ENCODE results near the gene HSPA4. TPM values are rescaled to one million over a fixed set of nuclear protein-coding genes. Genes with fewer than 3 reads are reported as not detected.

HSPA4 gene
- total and polyA plus RNA-seq, 2 of the 4 experiments (the other 2 are of a cell fraction), result 34.9 to 120 TPM

GRCh38 chr5:133030343-133031005 lies 21.3 kb upstream of the HSPA4 start:
- BruUV-seq (replicated peaks), result no TSS peak
- H3K4me3 ChIP-seq (ENCODE audit: insufficient read depth, low read depth, low read length), result no peak overlapping the region
- POLR2A ChIA-PET (ENCODE audit: unreplicated experiment), result no interaction called here

More at GRCh38 chr5:133030343-133031005, 21.3 kb upstream of the HSPA4 start:
- Histone ChIP-seq H2AFZ (replicated peaks; ENCODE audit: low read length, poor library complexity) (no peak overlapping the region), H3K27ac (ENCODE audit: insufficient read depth, low read length) (no peak overlapping the region), H3K36me3 (ENCODE audit: control insufficient read depth, insufficient read depth, low read length) (no peaks in the 10 kb centered on the region), H2AK9ac (replicated peaks; ENCODE audit: low read depth, low read length, poor library complexity) (no peak overlapping the region), H3K18ac (ENCODE audit: low read depth, low read length) (no peak overlapping the region), H3K14ac (replicated peaks; ENCODE audit: low read depth, low read length) (no peak overlapping the region), H3K9me1 (ENCODE audit: insufficient read depth, low read length) (no peaks in the 10 kb centered on the region), H4K5ac (ENCODE audit: low read depth, low read length) (no peak overlapping the region), H4K20me1 (ENCODE audit: insufficient read depth, low read length) (no peaks in the 10 kb centered on the region), H4K8ac (ENCODE audit: low read depth in 2 of 2, low read length in 2 of 2) (no peak overlapping the region), H3K23ac (ENCODE audit: low read depth, low read length) (no peak overlapping the region), H4K91ac (ENCODE audit: insufficient read depth, low read depth, low read length) (no peak overlapping the region), H3K56ac (ENCODE audit: extremely low read depth, insufficient read depth, low read length) (no peak overlapping the region), H2AK5ac (ENCODE audit: low read depth, low read length) (no peak overlapping the region), H3K9ac (ENCODE audit: low read depth, low read length) (no peak overlapping the region), H2BK20ac (ENCODE audit: low read depth, low read length) (no peak overlapping the region), H2BK15ac (ENCODE audit: low read depth, low read length) (no peak overlapping the region), H3K9me3 (ENCODE audit: control insufficient read depth, insufficient read depth, low read length) (no peaks in the 10 kb centered on the region), H2BK5ac (ENCODE audit: low read depth, low read length, poor library complexity, severe bottlenecking) (no peak overlapping the region), H3K27me3 (ENCODE audit: control insufficient read depth, insufficient read depth, low read length) (no peaks in the 10 kb centered on the region), H3K4ac (ENCODE audit: low read depth, low read length) (no peak overlapping the region), H3K4me1 (ENCODE audit: control insufficient read depth, insufficient read depth, low read length) (no peaks in the 10 kb centered on the region), H2BK120ac (ENCODE audit: low read depth, low read length) (no peak overlapping the region), H3K79me1 (ENCODE audit: low read depth in 1 of 2, low read length in 2 of 2) (peaks cover 3 to 8% of the 10 kb centered on the region in 2 experiments; a peak in 2 of 4 replicates), H3K4me2 (ENCODE audit: low read depth, low read length) (no peak overlapping the region)
- WGBS, 2 experiments (ENCODE audit: extremely low coverage in 2 of 2, insufficient read length in 1 of 2), result no CpG with 5 or more reads among the region's 2 CpGs
- DNase-seq (no peak), ATAC-seq (ENCODE audit: low read depth) (no peak)
- in situ Hi-C loops (cut with MboI; ENCODE audit: low sequenced_read_pairs), result no loop called here
- dilution Hi-C loops (cut with HindIII; ENCODE audit: low sequenced_read_pairs, unreplicated experiment), result no loop called here
- CTCF ChIA-PET, result no interaction called here
- intact Hi-C loops (cut with micrococcal nuclease), result no loop called here
- TF ChIP-seq CHD1 (IDR thresholded peaks at IDR 0.05; ENCODE audit: low read depth, low read length) (no peak), FOS (IDR thresholded peaks at IDR 0.05; ENCODE audit: low read depth, low read length) (no peak)
